NK-92 (cell line): ENCODE data around the gene ITIH4.

Experiments
- DNase-seq: peaks from one replicate; lab custom pipeline; 2025; ENCODE audit not compliant: unreplicated experiment; lab: John Stamatoyannopoulos, UW

The ITIH4 gene

GRCh38 chr3:52773361-52774065 lies 57.0 kb downstream of the ITIH4 start:
- no peak for DNase-seq

- DNase-seq: no peak
Observed at GRCh38 chr3:52771702-52772101, 58.8 kb downstream of the ITIH4 start.

GRCh38 chr3:52771334-52771681 lies 59.2 kb downstream of the ITIH4 start:
- no peak for DNase-seq

DNA sequence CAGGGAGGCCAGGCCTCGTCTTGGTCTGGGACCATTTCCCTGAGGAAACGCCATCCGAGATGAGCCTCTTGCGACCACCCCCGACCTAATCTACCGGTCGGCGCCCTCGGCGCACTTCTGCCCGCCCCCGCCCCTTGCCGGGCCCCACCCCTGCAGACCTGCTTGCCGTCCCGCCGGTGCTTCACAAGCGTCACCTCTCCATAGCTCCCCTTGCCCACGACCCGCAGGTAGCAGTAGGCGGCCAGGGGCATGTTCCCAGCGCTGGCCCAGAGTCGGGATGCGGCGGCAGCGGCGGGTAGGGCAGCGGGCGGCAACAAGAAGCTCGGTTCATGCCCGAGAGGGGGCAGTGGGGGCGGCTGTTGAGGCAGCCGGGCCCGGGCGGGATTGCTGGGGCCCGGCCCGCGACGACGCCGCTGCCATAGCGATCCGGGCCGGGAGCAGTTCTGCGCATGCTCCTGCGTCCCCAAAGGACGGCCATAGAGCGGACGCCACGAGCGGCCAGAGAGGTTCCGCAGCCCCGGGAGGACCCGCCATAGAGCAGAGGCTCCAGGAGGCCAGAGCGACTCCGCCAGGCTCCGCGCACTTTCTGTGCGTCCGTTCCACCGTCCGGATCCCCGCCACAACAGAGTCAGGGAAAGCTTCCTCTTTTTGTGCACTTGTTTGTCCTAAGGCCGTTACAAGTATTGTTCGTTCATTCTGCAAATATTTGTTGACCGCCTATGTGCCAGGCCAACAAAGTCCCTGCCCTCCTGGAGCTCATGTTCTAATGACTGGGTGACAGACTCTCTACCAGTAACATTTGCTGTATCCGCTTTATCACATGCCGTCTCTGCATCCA lies 59.8 kb downstream of the ITIH4 start, which contains the start of gene NEK4:
Gene NEK4 (minus strand): TSS at position 445 of the 838 bp plus-strand sequence. CDS start 194 bp downstream, at position 251.
- DNase-seq: peak; percentile 5

DNA sequence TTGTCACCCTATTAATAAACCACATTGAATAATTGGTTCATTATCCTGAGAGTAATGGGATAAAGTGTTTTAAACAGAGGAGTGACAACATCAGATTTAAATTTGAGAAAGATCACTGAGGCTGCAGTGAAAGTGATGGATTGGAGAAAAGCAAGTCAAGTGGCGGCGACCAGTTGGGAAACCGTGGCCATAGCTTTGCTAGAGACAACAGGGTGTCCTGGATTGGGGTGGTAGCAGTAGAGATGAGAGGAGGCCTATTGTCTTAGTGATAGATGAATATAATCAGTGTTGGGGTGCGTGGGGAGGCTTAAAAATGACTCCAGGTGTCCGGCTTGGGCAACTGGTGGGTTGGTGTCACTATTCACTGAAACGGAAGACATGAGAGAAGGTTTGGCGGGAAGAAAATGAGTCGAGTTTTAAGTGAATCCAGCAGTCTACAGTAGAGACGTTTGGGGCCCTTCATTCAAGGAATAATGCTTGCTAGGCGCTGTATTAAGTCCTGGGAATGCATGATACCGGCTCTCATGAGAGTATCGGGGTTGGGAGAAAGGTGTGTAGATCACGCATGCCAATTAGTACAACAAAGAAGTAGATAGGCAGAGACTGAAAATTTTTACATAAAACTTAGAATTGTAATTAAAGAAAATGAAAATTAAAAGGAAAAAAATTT lies 60.6 kb downstream of the ITIH4 start:
- DNase-seq: no peak

- no peak for DNase-seq
Observed at GRCh38 chr3:52763466-52763865, 67.0 kb downstream of the ITIH4 start.
